NCI-H748 (cell line): ENCODE measurements around the gene APLP2.

Source experiments
- DNase-seq: peaks from one replicate; lab custom pipeline; 2025; ENCODE audit not compliant: unreplicated experiment; lab: John Stamatoyannopoulos, UW

The APLP2 gene

GRCh38 chr11:130055617-130056016, 14.1 kb upstream of the APLP2 start:
- DNase-seq = no peak

- no peak for DNase-seq
Observed at GRCh38 chr11:130061017-130061416, 8.7 kb upstream of the APLP2 start.

DNA sequence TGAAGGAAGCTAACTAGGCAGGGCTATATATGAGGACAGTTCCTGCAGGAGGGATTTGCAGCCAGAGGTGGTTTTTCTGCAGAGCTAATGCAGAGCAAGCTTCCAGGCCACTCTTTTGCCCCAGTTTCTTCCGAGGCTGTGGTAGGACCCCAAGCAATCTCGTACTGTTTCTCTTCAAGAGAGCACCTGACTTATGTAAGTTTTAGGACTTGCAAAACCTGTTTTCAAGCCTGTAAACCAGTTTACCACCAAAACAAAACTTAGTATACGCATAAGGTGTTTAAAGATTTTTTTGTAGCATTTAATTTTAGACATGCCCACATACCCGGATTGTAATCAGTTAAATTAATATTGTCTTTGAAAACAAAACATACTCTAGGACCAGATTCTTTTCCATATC, 7.7 kb upstream of the APLP2 start:
- no peak for DNase-seq

GRCh38 chr11:130063451-130063850, 6.2 kb upstream of the APLP2 start:
- DNase-seq = no peak

DNA sequence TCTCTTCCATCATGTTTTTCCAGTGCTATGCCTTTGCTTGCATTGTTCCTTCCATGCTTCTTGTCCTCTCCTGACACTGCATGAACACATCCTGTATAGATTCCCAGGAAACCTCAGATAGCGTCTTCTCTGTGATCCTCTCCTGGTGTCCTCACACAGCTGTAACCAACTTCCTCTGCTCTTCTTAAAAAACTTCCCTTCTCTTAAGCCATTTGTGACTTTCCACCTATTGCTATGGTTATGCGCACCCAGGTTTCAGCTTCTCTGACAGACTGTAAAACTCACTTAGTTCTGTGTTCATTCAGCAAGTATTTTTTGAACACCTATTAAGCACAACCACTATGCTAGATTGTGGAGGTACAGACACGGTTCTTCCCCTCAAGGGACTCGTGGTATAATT, 5.1 kb upstream of the APLP2 start:
- no peak for DNase-seq

- DNase-seq = no peak
Observed at GRCh38 chr11:130066338-130066737, 3.4 kb upstream of the APLP2 start.

DNA sequence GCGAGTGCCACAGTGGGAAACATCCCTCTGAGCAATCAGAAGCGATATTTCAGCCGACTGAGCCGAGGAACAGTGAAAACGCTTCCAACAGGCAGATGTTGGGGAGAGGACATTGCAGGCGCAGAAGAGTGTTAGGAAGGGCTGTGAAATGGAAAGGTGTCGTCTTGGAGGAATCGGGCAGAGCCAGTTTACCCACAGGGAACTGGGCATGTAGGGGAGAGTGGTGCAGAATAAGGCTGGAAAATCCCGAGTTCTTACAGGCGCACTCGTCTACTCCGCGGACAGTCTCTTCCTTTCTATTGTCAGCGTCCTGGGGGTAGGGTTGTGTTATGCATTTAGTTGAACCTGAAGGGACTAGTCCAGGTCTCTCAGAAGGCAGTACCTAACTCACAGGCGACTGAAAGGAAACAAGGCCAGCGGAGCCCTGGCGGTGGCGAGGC, 1.1 kb upstream of the APLP2 start:
- no peak for DNase-seq

DNA sequence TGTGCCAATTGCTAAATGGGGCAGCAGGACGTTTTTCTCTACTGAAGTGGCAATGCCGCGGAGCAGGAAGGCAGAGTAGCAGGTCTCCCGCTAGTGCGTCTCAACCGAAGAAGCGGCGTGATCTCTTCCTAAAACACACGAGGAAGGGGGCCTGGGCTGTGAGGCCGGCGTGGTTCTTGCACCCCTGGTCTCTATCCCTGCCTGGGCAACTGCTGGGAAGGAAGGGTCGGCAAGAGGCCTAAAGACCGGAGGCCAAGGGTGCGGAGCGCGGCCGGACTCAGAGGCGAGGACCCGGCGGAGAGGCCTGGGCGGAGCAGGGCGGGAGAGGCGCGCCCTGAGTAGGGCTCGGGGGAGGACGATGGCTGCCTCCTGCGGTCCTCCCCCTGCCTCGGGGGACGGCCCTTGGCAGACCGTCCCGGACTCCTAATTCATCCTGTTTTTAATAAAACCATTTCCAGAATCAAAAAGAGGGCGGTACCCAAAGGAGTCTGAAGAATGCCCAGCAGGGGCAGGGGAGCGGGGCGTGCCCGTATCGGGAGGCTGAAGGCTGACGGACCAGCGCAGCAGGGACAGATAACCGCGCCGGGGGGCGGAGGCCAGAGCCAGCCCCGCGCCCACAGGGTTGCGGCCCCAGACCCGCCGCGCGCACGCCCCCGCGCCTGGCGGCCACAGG, 572 bp upstream of the APLP2 start:
- peak; percentile 70 for DNase-seq

- DNase-seq = peak; percentile 39
Observed at GRCh38 chr11:130070109-130070845, 583 bp downstream of the APLP2 start.

DNA sequence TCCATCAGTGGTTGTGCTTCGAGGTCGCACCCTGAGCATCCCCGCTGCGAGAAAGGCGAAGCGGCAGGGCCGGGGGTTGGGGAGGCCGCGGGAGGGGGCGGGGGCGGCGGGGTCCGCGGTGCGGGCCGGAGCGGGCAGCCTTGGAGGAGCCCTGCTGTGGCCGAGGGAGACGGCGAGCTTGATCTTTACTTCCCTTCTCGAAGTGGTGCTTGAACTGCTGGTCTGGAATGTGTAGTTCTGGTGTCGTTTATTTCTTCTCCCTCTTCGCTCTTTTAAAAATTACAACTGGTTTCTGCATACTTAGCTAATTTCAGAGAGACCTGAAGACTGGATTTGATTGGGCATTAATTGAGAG, 1.1 kb downstream of the APLP2 start:
- DNase-seq = no peak

DNA sequence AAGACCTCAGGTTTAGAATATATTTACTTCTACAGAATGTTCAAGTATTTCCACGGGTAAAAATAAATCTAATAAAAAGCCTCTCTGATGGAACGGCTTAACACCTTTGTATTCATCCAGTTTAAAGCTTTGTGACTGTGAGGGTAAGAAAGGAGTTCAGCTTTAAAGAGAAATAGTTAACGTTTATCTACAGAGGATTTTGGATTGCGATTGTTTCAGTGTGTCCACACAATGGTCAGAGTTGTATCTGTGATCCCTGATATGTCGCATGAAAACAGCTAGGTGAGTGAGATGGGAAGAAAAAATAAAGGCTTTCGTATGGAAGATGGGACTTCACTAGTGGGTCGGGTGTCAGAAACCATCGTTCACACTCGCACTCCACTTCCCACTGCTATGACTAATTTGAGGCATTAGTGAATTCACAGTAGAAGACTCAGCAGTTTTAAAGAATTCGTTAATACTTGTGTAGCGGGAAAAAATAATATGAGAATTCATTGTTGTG, 1.6 kb downstream of the APLP2 start:
- DNase-seq = peak; percentile 2

GRCh38 chr11:130074736-130075135, 5.0 kb downstream of the APLP2 start:
- no peak for DNase-seq

GRCh38 chr11:130076778-130077481, 7.2 kb downstream of the APLP2 start:
- no peak for DNase-seq

DNA sequence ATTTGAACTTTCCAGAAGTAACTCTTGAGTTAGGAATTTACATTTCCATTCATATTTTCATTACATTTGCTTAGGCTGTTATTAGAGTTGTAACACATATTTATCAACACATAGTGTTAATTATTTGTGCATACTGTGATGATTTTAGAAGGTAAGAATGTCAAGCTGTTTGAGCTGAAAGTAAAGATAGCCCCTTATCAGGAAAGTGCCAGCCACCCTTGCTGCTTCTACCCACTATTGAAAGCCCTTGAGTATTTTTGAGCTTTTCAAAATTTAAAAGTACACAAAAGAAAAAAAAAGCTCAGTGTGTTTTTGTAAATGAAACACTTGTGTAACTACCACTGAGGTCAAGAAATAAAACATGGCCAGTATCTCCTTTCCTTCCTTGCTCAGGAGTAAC, 8.0 kb downstream of the APLP2 start:
- no peak for DNase-seq

- no peak for DNase-seq
Observed at GRCh38 chr11:130078080-130078479, 8.4 kb downstream of the APLP2 start.

DNA sequence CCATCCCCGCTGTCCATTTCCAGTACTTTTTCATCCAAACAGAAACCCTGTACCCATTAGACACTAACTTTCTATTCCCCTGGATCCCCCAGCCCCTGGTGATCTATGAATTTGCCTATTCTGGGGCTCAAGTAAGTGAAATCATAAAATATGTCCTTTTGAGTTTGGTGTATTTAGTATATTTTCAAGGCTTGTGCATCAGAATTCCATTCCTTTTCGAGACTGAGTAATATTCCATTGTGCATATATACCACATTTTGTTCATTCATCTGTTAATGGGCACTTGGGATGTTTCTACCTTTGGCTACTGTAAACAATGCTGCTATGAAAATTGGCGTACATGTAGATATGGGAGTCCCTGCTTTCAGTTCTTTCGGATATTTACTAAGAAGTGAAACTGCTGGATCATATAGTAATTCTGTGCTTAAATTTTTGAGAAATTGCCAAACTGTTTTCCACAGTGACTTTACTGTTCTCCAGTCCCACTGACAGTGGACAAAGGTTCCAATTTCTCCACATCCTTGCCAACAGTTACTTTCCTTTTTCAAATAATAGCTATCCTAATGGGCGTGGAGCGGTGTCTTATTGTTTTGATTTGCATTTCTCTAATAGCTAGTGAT, 16.1 kb downstream of the APLP2 start:
- DNase-seq = no peak

DNA sequence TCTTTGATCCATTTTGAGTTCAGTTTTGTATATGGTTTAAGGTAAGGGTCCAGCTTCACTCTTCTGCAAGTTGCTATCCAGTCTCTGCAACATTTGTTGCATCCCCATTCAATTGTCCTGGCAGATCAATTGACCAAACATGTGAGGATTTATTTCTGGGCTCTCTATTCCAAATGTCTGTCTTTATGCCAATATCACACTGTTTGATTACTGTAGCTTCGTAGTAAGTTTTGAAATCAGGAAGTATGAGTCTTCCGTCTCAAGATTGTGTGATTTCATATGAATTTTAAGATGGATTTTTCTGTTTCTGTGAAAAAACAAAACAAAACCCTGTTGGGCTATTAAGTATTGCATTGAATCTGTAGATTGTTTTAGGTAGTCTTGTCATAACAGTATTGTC, 17.0 kb downstream of the APLP2 start:
- no peak for DNase-seq

- no peak for DNase-seq
Observed at GRCh38 chr11:130087294-130087926, 17.7 kb downstream of the APLP2 start.

DNA sequence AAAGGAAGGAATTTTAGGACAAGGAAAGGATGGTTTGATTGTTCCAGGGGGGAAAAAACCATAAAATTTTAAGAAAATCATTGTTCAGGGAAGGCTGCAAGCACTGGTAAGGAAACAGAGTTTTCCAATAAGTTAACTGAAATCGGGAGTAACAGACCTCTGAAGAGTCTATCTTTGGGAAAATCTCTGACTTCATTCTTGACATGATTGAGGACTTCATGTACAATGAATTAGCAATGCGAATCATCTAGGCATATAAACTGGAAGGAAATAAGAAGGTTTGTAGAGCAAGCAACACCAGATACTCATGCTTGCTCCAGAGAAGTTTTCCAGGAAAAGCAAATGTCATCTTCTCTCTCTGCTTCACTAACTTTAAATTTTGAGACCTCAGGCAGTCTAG, 18.5 kb downstream of the APLP2 start:
- no peak for DNase-seq

DNA sequence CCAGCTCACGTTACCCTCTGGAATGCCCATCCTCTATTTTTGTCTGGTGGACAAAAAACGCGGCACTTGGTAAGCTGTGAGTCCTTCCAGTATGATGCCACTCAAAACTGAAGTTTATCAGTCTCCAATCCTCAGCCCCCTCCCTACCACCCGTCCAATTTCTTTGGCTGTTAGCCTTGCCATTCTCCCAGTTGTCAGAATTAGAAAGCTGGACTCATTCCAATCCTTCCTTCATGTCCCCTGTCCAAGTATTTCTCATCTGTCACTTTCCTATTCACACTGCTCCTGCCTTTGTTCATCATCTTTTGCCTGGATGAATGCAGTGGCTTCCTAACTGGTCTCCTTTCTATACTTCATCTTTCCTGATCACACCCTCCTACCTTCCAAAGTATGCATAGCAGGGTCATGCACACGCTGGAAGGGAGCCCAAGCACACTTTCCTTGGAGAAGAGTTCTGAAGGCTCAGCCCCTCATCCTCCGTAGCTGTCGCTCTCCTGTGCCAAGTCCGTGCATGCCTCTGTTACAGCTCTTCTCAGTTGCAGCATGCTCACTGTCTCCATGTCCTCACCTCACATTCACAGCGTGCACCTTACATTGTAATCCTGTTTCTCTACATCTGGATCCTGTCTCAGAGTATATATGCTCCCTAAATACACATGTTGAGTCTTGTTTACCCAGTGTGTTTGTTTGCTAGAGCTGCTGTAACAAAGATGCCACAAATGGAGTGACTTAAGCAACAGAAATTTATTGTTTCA, 19.4 kb downstream of the APLP2 start:
- DNase-seq = no peak
